Stimulated activated CD8-positive, alpha-beta memory T cell treated with anti-CD3 and anti-CD28 coated beads, Interleukin-4, amount 100 ng/mL, for 1 hour (primary cell): ENCODE measurements around the gene MAP4K5.

Source experiments
- DNase-seq, 2 donors: peaks; one replicate each; pipeline ENCODE4 v3.0.0-alpha.2; 2020; ENCODE audit warnings: low read depth in 2 of 2, low spot score in 1 of 2

The MAP4K5 gene

DNA sequence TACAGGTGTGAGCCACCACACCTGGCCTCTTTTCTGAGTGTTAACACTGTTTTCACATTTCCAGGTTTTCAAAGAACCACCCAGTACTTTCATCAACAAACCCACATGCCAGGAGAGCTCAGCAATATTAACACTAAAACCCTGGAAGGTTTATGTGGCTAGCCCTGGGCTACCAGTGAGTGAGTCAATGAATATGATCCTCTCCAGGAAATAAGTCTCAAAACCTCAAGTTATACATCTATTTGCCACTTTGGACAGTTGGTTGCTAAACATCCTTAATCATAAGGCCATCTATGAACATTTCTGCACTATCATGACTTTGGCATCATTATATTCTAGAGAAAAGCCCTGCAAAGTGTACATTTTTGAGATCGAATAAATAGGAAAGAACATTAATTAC lies 129.4 kb downstream of the MAP4K5 start:
- DNase-seq = no peak

GRCh38 chr14:50400461-50400860 lies 131.9 kb downstream of the MAP4K5 start:
- DNase-seq = no peak

- DNase-seq = no peak
Measured at GRCh38 chr14:50399251-50400032, 132.9 kb downstream of the MAP4K5 start.

GRCh38 chr14:50398189-50398580 lies 134.2 kb downstream of the MAP4K5 start:
- DNase-seq = no peak

DNA sequence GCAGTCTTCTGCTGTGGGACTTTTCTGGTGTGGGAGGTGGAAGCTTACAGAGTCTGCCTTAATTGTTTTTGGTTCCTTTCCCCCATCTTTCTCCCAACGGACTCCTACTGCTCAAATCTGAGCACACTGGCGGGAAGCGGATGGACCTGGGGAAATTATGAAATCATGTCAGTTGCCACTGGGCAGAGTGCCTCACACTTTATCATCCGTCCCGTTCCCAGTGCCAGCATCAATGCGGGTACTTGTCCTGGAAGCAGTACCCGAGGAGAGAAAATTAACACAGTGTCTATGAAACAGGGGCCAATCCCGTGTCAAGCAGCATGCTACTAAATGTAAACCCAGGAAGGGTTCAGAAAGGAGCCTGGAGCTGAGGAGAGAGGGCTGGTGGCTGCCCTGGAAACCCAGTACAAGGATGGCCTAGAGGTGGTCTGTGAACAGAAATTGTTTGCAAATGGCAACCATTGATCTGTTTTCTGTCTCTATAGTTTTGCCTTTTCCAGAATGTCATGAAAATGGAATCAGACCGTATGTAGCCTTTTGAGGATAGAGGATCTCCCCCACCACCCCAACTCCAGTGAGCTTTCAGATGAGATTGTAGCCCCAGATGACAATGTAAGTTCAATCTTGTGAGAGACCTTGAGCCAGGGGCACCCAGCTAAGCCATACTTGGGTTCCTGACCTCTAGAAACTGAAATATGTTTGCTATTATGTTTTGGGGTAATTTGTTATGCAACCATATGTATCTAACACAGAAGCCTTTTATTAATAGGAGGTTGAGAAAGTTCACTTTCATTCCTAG lies 134.8 kb downstream of the MAP4K5 start:
- DNase-seq = no peak

- no peak for DNase-seq
Measured at GRCh38 chr14:50396631-50397389, 135.6 kb downstream of the MAP4K5 start, which contains the start of gene CDKL1. TSS of gene CDKL1 (minus strand) at chr14:50396881. CDS start at chr14:50395868, 1,013 bp downstream.

DNA sequence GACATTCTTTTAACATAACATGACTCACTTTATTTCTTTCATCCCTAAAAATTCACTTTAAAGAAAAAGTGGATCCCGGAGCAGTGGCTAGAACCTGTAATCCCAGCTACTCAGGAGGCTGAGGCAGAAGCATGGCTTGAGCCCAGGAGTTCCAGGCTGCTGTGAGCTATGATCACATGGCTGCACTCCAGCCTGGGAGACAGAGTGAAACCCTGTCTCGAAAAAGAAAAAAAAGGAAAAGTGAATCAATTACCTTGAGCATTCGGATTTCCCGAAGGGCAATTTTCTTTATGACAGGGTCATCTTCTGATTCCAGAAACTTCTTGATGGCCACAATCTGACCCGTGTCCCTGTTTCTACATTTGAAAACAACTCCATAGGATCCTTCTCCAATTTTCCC lies 136.9 kb downstream of the MAP4K5 start:
- DNase-seq = no peak

DNA sequence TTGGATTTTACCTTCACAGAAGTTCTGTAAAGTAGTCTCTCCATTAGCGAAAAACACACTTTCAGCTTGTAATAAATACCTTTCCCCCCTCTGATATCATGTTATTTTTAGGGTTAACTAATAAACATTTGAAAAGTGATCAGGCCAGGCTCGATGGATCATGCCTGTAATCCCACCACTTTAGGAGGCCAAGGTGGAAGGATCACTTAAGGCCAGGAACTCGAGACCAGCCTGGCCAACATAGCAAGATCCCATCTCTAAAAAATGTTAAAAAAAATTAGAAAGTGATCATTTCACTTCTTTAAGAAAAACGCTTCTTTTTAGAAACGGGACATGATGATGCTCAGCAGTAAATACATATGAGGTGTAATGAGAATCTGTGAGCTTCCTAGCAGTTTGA lies 137.7 kb downstream of the MAP4K5 start:
- DNase-seq = no peak

- no peak for DNase-seq
Measured at GRCh38 chr14:50389668-50390441, 142.5 kb downstream of the MAP4K5 start.

DNA sequence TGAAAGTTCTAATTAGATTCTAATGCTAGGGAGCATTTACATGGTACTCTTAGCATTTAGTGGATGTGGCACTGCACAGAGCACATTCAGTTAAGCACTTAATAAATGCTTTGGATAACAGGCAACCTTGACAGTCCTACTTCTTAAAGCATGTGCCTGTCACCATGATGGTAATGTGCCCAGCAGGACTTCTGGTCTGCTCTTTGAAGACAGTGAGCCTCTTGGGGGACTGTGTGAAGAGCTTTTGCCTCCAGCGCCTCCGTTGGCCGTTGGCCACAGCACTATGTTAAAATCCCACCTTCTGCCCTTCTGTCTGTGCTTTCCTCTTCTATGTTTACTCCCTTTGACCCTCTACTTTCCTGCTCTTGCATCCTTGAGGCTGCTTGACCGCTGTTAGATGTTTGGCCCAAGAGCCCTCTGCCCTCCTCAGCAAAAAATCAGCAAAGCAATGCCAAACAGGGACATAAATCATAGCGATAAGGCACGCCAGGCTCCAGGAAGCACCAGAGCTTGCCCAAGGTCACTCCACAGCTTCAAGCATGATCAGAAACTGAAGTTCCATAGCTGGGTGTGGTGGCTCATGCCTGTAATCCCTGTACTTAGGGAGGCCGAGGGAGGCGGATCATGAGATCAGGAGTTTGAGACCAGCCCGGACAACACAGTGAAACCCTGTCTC lies 144.0 kb downstream of the MAP4K5 start:
- DNase-seq = no peak

- no peak for DNase-seq
Measured at GRCh38 chr14:50387548-50387947, 144.8 kb downstream of the MAP4K5 start.

DNA sequence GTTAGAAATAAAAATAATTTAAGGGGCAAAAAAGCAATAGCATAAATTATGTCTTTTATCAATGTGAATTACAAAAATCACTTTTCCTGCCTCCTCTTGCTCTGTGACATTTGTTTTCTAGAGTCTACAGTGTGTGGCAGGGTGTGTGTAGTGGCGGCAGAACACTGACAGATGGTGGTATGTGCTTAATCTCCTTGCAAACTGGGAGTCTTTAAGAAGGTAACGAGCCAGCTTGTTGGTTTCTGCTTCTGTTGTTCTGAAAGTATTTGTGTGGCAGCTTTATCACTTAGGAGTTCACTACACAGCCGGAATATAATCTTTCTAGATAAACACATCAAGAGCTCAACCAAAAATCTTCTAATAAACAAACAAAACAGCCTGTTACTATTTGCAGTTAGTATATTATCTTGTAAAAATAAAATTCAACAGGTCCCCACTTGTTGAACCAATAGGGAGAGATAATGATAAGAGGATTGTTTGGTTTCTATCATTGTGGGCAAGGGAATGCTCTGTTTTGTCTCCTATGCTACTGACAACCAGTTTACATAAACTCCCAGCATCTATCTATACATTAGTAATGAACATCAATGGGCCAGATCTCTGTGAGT lies 148.6 kb downstream of the MAP4K5 start:
- DNase-seq = no peak

GRCh38 chr14:50381823-50382287 lies 150.5 kb downstream of the MAP4K5 start:
- no peak for DNase-seq

- DNase-seq = no peak
Measured at GRCh38 chr14:50381008-50381407, 151.4 kb downstream of the MAP4K5 start.

GRCh38 chr14:50380455-50380854 lies 151.9 kb downstream of the MAP4K5 start:
- DNase-seq = no peak

DNA sequence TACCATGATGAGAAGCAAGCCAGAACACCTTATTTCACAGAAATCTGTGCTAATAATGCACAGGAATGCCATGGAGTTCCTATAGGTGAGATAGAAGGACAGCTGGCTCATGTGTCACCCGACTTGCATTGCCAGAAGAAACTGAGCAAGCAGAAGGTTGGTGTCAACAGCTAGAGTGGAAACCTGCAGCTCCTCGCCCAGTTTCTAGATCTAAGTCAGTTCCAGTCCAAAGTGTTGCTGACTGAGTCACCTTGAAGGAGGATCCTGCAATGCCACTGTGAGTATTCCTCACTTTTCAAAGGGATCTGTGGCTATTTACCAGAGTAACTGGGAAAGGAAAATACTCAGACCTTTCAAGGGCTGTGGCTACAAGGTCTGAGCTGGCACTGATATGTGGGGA lies 152.8 kb downstream of the MAP4K5 start:
- no peak for DNase-seq

DNA sequence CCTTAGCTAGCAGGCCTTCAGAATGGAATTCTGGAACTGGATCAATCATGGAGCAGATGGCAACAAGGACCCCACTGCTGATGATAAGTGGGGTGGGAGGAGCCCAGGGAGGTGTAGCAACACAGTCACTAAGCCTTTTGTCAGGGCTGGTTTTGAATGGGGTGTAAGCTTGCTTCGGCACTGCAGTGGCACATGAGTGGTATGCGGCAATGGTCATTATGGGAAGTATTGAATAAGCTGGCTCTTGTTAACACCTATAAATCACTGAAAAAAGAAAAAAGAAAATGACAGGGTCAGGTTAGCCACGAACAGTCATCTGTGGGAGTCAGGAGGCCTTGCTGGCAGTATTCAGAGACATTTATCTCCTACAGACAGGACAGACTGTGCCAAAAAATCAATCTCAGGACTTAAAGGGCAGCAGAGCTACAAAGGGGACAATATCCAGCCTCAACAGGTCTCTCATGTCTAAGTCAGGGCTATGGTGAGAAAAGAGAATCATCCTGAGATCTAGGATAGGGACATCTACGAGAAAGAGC lies 154.8 kb downstream of the MAP4K5 start:
- no peak for DNase-seq

GRCh38 chr14:50375760-50376159 lies 156.6 kb downstream of the MAP4K5 start:
- DNase-seq = no peak

DNA sequence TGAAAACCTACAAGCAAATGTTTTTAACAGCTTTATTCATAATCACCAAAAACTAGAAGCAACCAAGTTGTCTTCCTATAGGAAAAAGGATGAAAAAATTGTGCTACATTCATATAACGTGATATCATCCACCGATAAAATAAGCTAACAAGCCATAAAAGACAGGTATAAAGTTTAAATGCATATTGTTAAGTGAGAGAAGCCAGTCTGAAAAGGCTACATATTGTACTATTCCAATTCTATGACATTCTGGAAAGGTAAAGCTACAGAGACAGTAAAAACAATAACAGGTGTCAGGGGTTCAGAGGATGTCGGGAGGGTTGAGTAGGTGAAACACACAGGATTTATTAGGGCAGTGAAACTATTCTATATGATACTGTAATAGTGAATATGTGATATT lies 158.4 kb downstream of the MAP4K5 start:
- DNase-seq = no peak

DNA sequence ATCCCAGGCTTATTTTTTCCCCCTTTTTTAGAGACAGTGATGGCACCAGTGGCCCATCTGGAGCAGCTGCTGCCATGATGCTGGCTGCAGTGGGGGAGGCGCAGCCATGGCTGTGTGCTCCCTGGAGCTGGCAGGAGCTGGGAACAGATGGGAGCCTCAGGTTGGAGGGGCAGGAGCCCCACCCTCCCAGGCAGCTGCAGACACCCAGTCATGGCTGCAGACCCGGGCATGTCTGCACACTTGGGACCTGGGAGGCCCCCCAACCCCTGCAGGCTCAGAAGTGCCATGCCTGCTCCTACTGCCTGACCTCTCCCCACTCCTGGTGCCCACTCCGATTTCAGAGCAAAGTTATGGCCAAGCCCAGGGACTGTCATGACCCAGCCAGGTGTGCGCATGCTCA lies 160.8 kb downstream of the MAP4K5 start:
- no peak for DNase-seq
